Testis (tissue), 2 donors: ENCODE measurements around the gene ALX3.

Experiments
- CTCF ChIP-seq, 3 experiments: fragments of 450-650 bp in 2 of 3; fragments of 200-600 bp in 1 of 3; sonication (generic) in 1 of 3; IDR thresholded peaks; one replicate each; pipeline ENCODE4 v1.5.1; 2016 to 2019; ENCODE audit warnings: antibody characterized with exemption in 3 of 3, mild to moderate bottlenecking in 2 of 3, moderate library complexity in 1 of 3
- POLR2A ChIP-seq: fragments of 450-650 bp; IDR thresholded peaks from one replicate; pipeline ENCODE4 v1.6.1; 2017; ENCODE audit warnings: antibody characterized with exemption, mild to moderate bottlenecking, moderate library complexity

GRCh38 chr1:110062612-110063011 lies 7.9 kb downstream of the ALX3 start:
- TF ChIP-seq POLR2A (no peak), CTCF (IDR thresholded peaks at IDR 0.05) (no peak)
